B cell (primary cell): ENCODE results near the gene FLNB.

ENCODE experiments used
- EZH2 ChIP-seq: IDR thresholded peaks from 2 replicates; pipeline ENCODE4 v1.6.1; 2012; ENCODE audit warnings: borderline replicate concordance, low read depth, mild to moderate bottlenecking, moderate library complexity, low read length; ENCODE audit not compliant: insufficient read depth, poor library complexity, severe bottlenecking
- TF ChIP-seq, protein P1 (sequence below): fragments of 200-600 bp; IDR thresholded peaks from one replicate; pipeline ENCODE4 v1.8.0; 2022; ENCODE audit warnings: antibody characterized with exemption, mild to moderate bottlenecking

DNA sequence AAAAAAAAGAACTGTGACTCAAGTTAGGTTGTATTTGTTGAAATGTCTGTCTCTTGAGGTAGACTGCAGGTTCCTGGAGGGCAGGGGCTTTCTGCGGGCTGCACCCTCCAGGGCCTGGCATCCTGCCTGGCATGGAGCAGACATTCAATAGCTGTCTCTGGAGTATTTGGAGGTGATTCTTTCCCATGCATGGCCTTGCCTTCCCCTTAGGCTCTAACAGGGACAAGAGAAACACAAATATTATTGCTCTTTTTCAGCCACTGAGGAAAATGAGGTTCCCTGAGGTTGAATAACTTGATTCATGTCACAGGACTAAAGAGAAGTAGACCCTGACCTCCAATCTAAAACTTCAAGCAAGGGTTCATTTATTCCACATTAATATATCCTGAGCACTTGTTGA lies 18.6 kb upstream of the FLNB start:
- TF ChIP-seq, protein P1, sequence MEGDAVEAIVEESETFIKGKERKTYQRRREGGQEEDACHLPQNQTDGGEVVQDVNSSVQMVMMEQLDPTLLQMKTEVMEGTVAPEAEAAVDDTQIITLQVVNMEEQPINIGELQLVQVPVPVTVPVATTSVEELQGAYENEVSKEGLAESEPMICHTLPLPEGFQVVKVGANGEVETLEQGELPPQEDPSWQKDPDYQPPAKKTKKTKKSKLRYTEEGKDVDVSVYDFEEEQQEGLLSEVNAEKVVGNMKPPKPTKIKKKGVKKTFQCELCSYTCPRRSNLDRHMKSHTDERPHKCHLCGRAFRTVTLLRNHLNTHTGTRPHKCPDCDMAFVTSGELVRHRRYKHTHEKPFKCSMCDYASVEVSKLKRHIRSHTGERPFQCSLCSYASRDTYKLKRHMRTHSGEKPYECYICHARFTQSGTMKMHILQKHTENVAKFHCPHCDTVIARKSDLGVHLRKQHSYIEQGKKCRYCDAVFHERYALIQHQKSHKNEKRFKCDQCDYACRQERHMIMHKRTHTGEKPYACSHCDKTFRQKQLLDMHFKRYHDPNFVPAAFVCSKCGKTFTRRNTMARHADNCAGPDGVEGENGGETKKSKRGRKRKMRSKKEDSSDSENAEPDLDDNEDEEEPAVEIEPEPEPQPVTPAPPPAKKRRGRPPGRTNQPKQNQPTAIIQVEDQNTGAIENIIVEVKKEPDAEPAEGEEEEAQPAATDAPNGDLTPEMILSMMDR, result no peak
- no peak for TF ChIP-seq EZH2
